Stomach (tissue), 4 donors: ENCODE data around the gene PI4K2B.

Source experiments
- POLR2A ChIP-seq, 4 donors: fragments of 450-650 bp; IDR thresholded peaks; one replicate each; pipeline ENCODE4 v1.6.1; 2016; ENCODE audit warnings: antibody characterized with exemption in 4 of 4, control low read depth in 2 of 4, mild to moderate bottlenecking in 1 of 4, moderate library complexity in 1 of 4
- POLR2AphosphoS5 ChIP-seq, 3 donors: sonication (generic); formaldehyde crosslinking; IDR thresholded peaks; one replicate each; pipeline ENCODE4 v1.6.1; 2016; ENCODE audit warnings: antibody characterized with exemption in 3 of 3
- TF ChIP-seq, protein P1 (sequence below), 7 experiments: fragments of 450-650 bp in 4 of 7; fragments of 200-600 bp in 3 of 7; sonication (generic) in 3 of 7; IDR thresholded peaks; one replicate each; pipeline ENCODE4 v1.5.1; 2016 to 2019; ENCODE audit warnings: antibody characterized with exemption in 7 of 7, control low read depth in 2 of 7, mild to moderate bottlenecking in 1 of 7

DNA sequence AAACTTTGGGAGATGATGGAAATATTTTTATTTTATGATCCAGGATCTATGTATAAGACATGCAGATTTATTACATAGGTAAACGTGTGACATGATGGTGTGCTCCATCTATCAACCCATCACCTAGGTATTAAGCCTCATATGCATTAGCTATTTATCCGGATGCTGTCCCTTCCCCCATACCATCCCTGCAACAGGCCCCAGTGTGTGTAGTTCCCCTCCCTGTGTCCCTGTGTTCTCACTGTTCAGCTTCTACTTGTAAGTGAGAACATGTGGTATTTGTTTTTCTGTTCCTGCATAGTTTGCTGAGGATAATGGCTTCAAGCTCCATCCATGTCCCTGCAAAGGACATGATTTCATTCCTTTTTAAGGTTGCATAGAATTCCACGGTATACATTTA is 50.6 kb downstream of the PI4K2B start:
- TF ChIP-seq, protein P1, sequence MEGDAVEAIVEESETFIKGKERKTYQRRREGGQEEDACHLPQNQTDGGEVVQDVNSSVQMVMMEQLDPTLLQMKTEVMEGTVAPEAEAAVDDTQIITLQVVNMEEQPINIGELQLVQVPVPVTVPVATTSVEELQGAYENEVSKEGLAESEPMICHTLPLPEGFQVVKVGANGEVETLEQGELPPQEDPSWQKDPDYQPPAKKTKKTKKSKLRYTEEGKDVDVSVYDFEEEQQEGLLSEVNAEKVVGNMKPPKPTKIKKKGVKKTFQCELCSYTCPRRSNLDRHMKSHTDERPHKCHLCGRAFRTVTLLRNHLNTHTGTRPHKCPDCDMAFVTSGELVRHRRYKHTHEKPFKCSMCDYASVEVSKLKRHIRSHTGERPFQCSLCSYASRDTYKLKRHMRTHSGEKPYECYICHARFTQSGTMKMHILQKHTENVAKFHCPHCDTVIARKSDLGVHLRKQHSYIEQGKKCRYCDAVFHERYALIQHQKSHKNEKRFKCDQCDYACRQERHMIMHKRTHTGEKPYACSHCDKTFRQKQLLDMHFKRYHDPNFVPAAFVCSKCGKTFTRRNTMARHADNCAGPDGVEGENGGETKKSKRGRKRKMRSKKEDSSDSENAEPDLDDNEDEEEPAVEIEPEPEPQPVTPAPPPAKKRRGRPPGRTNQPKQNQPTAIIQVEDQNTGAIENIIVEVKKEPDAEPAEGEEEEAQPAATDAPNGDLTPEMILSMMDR (IDR thresholded peaks at IDR 0.05), result no peak
- TF ChIP-seq POLR2A (IDR thresholded peaks at IDR 0.05), result no peak
- TF ChIP-seq POLR2AphosphoS5 (IDR thresholded peaks at IDR 0.05), result no peak
